ENCODE results near the gene LSM10. TPM values are rescaled to one million over a fixed set of nuclear protein-coding genes. Genes with fewer than 3 reads are reported as not detected.

Gene LSM10
- total RNA-seq, 2 experiments from 2014 or later = 41.4 TPM

DNA sequence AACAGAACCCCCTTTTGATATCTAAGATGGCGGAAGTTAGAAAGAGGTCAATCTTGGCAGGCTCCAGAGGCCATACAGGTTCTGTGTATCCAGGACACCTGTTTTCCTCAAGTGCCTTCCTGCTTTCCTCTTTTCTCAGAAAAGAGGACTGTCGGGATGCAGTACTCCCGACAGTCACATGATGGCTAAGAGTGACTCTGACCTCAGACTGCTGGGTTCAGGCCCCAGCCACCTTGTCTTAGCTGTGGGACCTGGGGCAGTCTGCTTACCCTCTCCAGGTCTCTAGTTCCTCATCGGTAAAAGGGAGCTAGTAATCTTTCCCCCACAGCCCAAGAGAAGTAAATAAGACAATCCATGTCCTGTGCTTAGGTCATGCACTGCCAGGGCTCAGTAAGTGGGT is 41.9 kb downstream of the LSM10 start:
- CTCF ChIA-PET = interaction anchor here (1.8 kb wide), 1 partner anchor 14 kb away, joined by 7 read pairs; no protein-coding TSS in a partner anchor
- peaks cover 63% of the 10 kb centered on the region for H3K36me3 Mint-ChIP-seq (ENCODE audit: low read depth)
- H3K27me3 Mint-ChIP-seq = no peaks in the 10 kb centered on the region
- POLR2A ChIA-PET = no interaction called here
- no peak for DNase-seq
- no peak overlapping the region for H3K27ac Mint-ChIP-seq
- no peak overlapping the region for H3K4me3 Mint-ChIP-seq
- peaks cover 34% of the 10 kb centered on the region for H3K4me1 Mint-ChIP-seq
- no peaks in the 10 kb centered on the region for H3K9me3 Mint-ChIP-seq

DNA sequence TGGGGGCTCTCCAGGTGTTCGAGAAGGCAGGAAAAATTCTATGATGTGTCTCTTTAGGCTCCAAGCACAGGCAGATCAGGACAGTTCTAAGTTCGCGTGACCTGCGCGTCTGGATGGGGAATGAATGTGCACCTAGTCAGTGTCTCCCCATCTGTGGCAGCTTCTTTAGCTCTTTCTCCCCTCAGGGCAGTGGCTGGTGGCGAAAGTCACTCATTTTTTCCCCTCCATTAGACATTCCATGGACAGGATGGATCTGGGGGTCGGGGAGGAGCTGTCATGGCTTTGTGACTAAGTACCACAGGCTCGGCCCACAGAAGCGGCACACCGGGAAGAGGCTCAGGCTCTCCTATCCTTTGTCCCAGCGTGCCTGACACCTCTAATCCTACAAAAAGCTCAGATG is 43.2 kb downstream of the LSM10 start:
- Mint-ChIP-seq H3K27ac (no peak overlapping the region), H3K4me3 (no peak overlapping the region), H3K4me1 (peaks cover 33% of the 10 kb centered on the region), H3K36me3 (ENCODE audit: low read depth) (peaks cover 59% of the 10 kb centered on the region), H3K27me3 (no peaks in the 10 kb centered on the region), H3K9me3 (no peaks in the 10 kb centered on the region)
- no peak for DNase-seq
- ChIA-PET POLR2A (interaction anchor here (1.1 kb wide), 1 partner anchor 48 kb away, joined by 3 read pairs; the partner anchor contains the start of gene SH3D21), CTCF (no interaction called here)

DNA sequence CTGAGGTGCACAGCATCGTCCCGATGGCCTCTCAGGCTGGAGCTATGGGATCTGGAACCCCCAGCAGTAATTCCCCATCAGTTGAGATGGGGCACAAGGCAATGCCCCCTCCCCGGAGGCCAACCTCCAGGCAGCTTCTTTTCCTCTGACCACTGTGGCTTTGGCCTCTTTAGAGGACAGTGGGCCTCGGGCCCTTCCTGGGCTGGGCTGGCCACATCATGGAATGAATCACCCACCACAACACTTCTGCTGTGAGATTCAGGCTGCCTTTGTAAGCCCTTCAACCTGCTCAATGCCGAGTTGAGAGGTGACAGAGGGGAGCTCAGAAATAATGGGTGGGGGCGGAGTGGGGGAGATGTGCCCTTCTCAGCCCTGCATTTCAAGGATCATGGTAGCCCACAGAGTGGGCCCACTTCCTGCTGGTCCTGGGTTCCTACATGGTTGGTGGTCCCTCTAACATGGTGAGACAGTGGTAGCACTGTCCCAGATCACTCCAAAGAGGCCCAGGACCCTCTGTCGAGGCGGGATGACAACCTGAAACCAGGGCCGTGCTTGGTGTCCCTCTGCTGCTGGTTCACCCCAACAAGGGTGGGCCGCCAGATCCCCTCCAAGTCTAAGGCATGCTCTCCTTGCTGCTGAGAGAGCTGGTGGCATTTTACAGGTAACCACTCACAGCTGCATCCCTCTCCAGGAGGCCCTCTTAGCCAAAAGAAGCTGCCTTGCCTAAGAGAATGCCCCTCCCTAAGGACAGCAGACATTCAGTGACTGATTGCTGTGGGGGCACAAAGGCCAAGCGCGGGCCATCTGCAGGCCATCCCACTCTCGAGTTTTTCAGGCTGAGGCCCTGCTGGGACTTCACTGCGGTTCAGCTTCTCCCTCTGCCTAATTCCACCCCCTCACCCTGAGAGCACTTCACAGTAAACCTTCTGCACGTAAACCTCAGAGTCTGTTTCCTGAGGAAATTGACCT is 44.5 kb downstream of the LSM10 start:
- Mint-ChIP-seq H3K27me3 (no peaks in the 10 kb centered on the region), H3K4me1 (peaks cover 31% of the 10 kb centered on the region), H3K36me3 (ENCODE audit: low read depth) (peaks cover 56% of the 10 kb centered on the region), H3K4me3 (no peak overlapping the region), H3K27ac (no peak overlapping the region), H3K9me3 (no peaks in the 10 kb centered on the region)
- POLR2A ChIA-PET = interaction anchor here (0.6 to 3.8 kb wide), 4 partner anchors 14 to 47 kb away, joined by 3 to 24 read pairs (median 3); partner anchors contain the start of gene SH3D21
- DNase-seq = no peak
- CTCF ChIA-PET = interaction anchor here (0.6 to 1.5 kb wide), 4 partner anchors 10 to 59 kb away, joined by 3 to 4 read pairs (median 3); no protein-coding TSS in a partner anchor

DNA sequence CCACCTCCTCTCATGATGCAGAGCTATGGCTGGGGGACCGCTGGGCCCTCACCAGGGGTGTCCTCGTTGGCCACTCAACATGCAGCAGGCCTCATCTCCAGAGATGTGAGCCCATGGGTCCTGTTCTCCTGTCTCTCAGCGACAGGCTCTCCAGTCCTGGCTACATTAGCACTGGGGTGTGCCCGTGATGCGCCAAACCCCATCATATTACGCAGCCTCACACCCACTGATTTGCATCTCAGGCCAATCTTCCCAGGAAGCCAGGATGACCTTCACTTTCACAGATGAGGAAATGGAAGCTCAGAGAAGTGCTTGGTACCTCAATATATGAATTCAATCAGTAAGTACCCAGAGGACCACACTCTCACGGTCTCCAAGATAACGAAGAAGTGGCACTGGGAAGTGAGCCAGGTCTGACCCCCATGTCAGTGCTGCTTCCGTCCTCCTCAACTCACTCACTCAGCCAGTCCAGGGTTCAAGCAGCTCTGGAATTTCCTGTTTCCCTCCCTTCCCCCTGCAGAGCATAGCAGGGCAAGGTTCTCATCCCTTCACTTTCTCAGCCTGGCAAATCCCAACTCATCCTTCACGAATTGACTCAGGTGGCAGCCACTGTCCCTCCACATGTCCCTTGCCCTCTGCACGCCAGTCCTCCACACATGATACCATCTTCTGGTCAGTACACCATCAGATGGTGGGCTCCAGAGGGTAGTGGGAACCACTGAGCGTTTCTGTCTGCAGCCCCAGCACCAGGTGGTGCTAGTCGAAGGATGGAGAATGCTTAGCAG is 45.4 kb downstream of the LSM10 start:
- Mint-ChIP-seq H3K4me1 (peaks cover 30% of the 10 kb centered on the region), H3K36me3 (ENCODE audit: low read depth) (peaks cover 57% of the 10 kb centered on the region), H3K27me3 (no peaks in the 10 kb centered on the region), H3K4me3 (no peak overlapping the region), H3K9me3 (no peaks in the 10 kb centered on the region), H3K27ac (peak overlapping the region; percentile 56)
- CTCF ChIA-PET = interaction anchor here (0.6 to 1.7 kb wide), 5 partner anchors 9 to 59 kb away, joined by 3 to 4 read pairs (median 3); no protein-coding TSS in a partner anchor
- POLR2A ChIA-PET = interaction anchor here (0.6 to 3.8 kb wide), 4 partner anchors 14 to 36 kb away, joined by 3 to 24 read pairs (median 4); no protein-coding TSS in a partner anchor
- no peak for DNase-seq

DNA sequence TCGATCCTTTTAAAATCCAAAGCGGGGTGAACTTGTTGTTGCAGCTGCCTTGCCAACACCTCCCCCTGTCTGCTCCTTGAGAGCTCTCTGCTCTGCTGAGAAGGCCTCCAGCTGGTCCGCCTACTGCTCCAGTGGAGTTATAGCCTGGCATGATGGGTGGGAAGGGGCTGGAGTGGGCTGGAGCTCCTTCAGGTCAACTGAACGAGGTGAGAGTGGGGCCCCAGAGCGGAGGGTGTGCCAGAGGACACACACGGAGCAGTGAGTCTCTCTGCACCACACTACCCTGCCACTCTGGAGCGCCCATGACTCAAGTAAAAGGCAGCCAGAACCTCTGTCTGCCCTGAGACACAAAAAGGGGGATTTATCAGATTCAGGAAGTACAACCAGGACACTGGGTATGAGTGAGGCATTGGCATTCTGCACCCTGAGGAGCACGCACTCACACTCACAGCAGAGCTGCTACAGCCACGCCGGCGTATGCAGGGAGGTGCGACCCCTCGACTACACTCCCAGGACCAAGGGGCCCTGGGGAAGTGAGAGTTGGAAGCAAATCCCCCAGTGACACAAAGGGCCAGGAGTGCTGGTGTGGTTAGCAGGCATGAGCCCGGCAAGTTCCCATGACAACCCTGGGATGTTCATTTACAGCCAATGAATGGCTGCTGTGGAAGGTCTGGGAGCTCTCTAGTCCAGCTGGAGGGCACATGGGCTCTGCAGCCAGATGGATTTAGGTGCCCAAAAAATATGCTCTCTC is 46.3 kb downstream of the LSM10 start:
- POLR2A ChIA-PET = interaction anchor here (0.7 to 3.8 kb wide), 9 partner anchors 8 to 46 kb away, joined by 3 to 24 read pairs (median 3); partner anchors contain the start of genes EVA1B, LSM10 and STK40
- Mint-ChIP-seq H3K4me3 (no peak overlapping the region), H3K4me1 (peaks cover 30% of the 10 kb centered on the region)

DNA sequence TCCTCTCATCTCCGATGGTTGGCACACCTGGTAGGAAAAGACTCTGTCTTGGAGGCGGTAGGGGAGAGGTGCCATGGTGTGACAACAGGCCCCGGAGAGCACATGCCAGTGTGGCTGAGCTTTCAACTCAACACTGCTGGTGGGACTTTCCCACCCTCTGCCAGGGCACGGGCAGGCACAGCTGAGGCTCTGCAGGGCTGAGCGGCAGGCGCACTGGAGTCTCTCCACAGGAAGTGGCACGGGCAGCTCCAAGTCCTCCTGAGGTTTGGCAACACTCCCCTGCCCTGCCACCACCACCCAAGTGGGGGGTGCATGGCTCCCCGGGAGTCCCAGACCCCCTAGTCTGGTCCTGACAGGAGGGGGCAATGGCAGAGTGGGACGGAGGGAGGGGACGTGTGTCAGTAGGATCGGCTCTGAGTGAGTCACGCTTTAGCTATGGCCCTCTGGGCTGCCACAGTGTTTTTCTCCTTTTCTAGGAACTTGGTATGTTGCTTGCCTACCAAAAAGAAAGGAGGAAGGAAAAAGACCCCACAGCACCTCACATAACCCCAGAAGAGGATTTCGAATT is 47.0 kb downstream of the LSM10 start:
- Mint-ChIP-seq H3K27ac (peak overlapping the region; percentile 63), H3K27me3 (no peaks in the 10 kb centered on the region), H3K36me3 (ENCODE audit: low read depth) (peaks cover 53% of the 10 kb centered on the region), H3K4me1 (peaks cover 30% of the 10 kb centered on the region), H3K4me3 (no peak overlapping the region), H3K9me3 (no peaks in the 10 kb centered on the region)
- ChIA-PET POLR2A (interaction anchor here (0.7 to 3.8 kb wide), 8 partner anchors 8 to 47 kb away, joined by 3 to 24 read pairs (median 4); partner anchors contain the start of genes EVA1B, LSM10 and STK40), CTCF (interaction anchor here (0.6 to 1.8 kb wide), 9 partner anchors 9 to 1139 kb away, joined by 3 to 10 read pairs (median 4); partner anchors contain the start of gene SH3D21)
- peak; percentile 48 for DNase-seq

More for the DNA sequence above, 46.3 kb downstream of the LSM10 start:
- DNase-seq = no peak
- CTCF ChIA-PET = interaction anchor here (0.9 to 1.8 kb wide), 8 partner anchors 10 to 67 kb away, joined by 3 to 10 read pairs (median 4); partner anchors contain the start of gene SH3D21
- Mint-ChIP-seq H3K27me3 (no peaks in the 10 kb centered on the region), H3K9me3 (no peaks in the 10 kb centered on the region), H3K36me3 (ENCODE audit: low read depth) (peaks cover 57% of the 10 kb centered on the region), H3K27ac (peak overlapping the region; percentile 63)

DNA sequence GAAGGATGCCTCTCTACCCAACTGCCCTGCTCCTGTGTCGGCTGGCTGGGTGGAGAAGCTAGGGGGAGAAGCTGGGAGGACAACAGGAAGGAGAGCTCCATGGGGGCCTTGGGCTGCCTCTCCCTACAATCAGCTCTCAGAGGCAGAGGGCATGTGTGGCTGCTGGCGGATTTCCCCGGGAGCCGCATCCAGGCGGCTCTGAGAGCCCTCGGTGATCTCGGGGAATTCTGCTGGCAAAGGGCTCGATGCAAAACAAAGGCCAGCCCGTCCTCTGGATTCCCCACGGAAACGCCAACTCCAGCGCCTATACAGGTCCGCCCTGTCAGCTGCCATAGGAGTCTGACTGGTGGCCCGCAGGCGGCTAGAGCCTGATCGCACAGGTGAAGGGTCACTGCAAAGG is 47.9 kb downstream of the LSM10 start:
- Mint-ChIP-seq H3K27ac (no peak overlapping the region), H3K4me1 (peaks cover 30% of the 10 kb centered on the region), H3K27me3 (no peaks in the 10 kb centered on the region), H3K4me3 (no peak overlapping the region), H3K36me3 (ENCODE audit: low read depth) (peaks cover 52% of the 10 kb centered on the region), H3K9me3 (no peaks in the 10 kb centered on the region)
- CTCF ChIA-PET = interaction anchor here (0.6 to 1.8 kb wide), 3 partner anchors 17 to 1138 kb away, joined by 4 to 6 read pairs (median 4); no protein-coding TSS in a partner anchor
- POLR2A ChIA-PET = interaction anchor here (1.3 to 3.8 kb wide), 2 partner anchors 17 to 35 kb away, joined by 5 to 24 read pairs; partner anchors contain the start of gene STK40
- DNase-seq = no peak

DNA sequence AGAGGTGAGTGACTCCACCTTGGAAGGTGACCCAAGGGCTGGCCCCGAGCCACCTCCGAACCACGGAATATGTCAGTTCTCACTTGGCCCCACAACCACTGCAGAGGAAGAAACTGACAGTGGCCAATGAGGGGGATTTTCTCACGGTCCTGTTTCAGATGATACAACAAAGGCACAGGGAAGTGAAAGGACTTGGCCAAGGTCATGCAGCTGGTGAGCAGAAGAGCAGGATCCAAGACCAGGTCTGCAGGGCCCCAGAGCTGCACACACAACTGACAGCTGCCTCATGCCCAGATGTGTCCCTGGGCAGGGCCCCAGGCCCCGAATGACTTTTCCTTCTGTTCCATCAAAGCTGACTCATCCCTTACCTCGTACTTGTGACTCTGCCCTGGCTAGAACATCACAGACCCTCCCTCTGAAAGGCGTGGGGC is 48.5 kb downstream of the LSM10 start:
- peaks cover 52% of the 10 kb centered on the region for H3K36me3 Mint-ChIP-seq (ENCODE audit: low read depth)
- H3K4me1 Mint-ChIP-seq = peaks cover 27% of the 10 kb centered on the region
- H3K4me3 Mint-ChIP-seq = no peak overlapping the region
- DNase-seq = no peak
- CTCF ChIA-PET = interaction anchor here (1.4 to 1.8 kb wide), 2 partner anchors 20 kb away, joined by 4 read pairs; no protein-coding TSS in a partner anchor
- H3K9me3 Mint-ChIP-seq = no peaks in the 10 kb centered on the region
- H3K27ac Mint-ChIP-seq = no peak overlapping the region
- POLR2A ChIA-PET = interaction anchor here (1.5 to 3.8 kb wide), 2 partner anchors 18 to 38 kb away, joined by 4 to 24 read pairs; no protein-coding TSS in a partner anchor
- no peaks in the 10 kb centered on the region for H3K27me3 Mint-ChIP-seq

DNA sequence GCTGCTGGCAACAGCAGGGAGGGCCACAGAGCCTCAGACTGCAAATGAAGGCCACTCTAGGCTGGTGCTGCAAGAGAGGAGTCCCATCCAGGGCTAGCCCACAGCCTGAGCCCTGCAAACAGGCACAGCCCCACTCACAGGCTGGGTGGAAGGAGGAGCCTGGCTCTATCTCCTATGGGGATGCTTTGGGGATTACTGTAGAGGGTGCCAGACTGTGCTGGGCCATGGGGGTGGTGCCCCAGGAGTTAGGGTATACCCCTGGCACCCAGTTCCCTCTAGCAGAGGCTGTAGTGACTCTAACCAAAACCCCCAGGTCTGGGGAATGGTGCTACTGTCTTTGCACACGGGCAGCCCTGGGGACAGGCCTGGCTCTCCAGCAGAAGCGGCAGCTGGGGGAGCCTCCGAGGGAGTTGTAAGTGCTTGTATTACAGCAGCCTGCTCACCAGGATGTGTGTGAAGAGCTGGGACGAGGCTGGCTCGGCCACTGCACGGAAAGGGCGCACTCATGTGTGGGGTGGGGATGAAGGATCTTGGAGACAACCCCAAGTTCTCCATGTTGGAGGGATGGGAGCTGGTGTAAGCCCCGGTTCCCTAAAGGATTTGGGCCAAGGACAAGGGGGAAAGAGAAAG is 50.9 kb downstream of the LSM10 start:
- ChIA-PET POLR2A (interaction anchor here (0.7 to 1.3 kb wide), 2 partner anchors 50 to 83 kb away, joined by 3 read pairs; no protein-coding TSS in a partner anchor), CTCF (interaction anchor here (0.5 to 2.1 kb wide), 6 partner anchors 19 to 817 kb away, joined by 3 to 8 read pairs (median 4); no protein-coding TSS in a partner anchor)
- Mint-ChIP-seq H3K9me3 (no peaks in the 10 kb centered on the region), H3K4me1 (peaks cover 19% of the 10 kb centered on the region), H3K27me3 (no peaks in the 10 kb centered on the region), H3K36me3 (ENCODE audit: low read depth) (peaks cover 43% of the 10 kb centered on the region), H3K4me3 (no peak overlapping the region), H3K27ac (no peak overlapping the region)
- no peak for DNase-seq

DNA sequence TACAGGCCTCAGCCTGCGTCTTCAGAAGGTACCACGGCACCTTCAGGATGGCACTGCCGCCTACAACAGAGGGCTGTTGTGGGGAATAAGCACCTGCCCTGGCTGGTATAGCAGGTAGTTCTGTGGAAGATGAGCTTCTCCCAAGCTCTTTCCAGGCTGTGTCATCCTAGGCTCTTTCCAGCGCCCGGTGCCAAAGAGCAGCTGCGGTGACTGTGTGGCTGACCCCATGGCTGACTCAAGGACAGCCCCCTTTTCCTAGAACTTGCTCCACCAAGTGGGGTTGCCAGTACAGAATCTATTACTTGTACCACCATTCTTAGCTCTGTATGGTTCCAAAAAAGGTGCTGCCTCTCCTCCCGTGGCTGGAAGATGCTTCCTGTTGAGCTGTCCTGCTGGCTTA is 52.4 kb downstream of the LSM10 start:
- Mint-ChIP-seq H3K36me3 (ENCODE audit: low read depth) (peaks cover 45% of the 10 kb centered on the region), H3K27ac (no peak overlapping the region), H3K9me3 (no peaks in the 10 kb centered on the region), H3K27me3 (no peaks in the 10 kb centered on the region), H3K4me1 (peaks cover 4% of the 10 kb centered on the region), H3K4me3 (no peak overlapping the region)
- no peak for DNase-seq
- ChIA-PET CTCF (interaction anchor here (1.9 kb wide), 1 partner anchor 23 kb away, joined by 5 read pairs; no protein-coding TSS in a partner anchor), POLR2A (interaction anchor here (1.3 kb wide), 1 partner anchor 52 kb away, joined by 3 read pairs; no protein-coding TSS in a partner anchor)

DNA sequence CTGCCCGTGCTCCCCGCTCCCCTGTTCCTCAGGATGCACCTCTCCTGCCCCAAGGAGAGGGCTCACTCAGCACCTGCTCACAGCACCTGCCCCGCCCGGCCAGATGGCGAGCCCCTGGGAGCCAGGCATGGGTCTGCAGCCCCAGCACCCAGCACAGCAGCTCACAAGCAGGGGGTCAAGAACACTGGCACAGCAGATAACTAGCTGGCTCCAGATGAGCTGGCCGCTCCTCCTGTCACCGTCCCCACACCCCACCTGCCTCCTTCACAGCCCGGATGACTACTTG is 53.4 kb downstream of the LSM10 start:
- Mint-ChIP-seq H3K4me1 (peaks cover 3% of the 10 kb centered on the region), H3K27ac (no peak overlapping the region), H3K27me3 (no peaks in the 10 kb centered on the region), H3K4me3 (no peak overlapping the region), H3K9me3 (no peaks in the 10 kb centered on the region), H3K36me3 (ENCODE audit: low read depth) (peaks cover 47% of the 10 kb centered on the region)
- DNase-seq = no peak
- CTCF ChIA-PET = interaction anchor here (3.2 kb wide), 1 partner anchor 24 kb away, joined by 35 read pairs; no protein-coding TSS in a partner anchor
- POLR2A ChIA-PET = no interaction called here
